ENCODE data around the gene ZNF414.

GRCh38 chr19:8557642-8558238 lies 43.8 kb upstream of the ZNF414 start:
- TF ChIP-seq CTCF (IDR thresholded peaks at IDR 0.05) = no peak
- TF ChIP-seq POLR2A (IDR thresholded peaks at IDR 0.05) = no peak
- no peak for TF ChIP-seq POLR2AphosphoS5 (IDR thresholded peaks at IDR 0.05; ENCODE audit: insufficient read depth in 1 of 2, low read depth in 1 of 2)
